Sigmoid colon (tissue), 7 donors: ENCODE data around the gene SND1. TPM values are rescaled to one million over a fixed set of nuclear protein-coding genes. Genes with fewer than 3 reads are reported as not detected.

Experiments
- DNase-seq: peaks from one replicate; pipeline ENCODE4 v3.0.0-alpha.2; 2019
- H3K27ac ChIP-seq, 4 donors: fragments of 200-600 bp; sonication (generic); one replicate each; pipeline ENCODE4 v1.5.1; 2016 to 2019; ENCODE audit warnings: mild to moderate bottlenecking in 1 of 4
- H3K27me3 ChIP-seq, 3 donors: fragments of 200-600 bp; sonication (generic); one replicate each; pipeline ENCODE4 v1.5.1; 2019; ENCODE audit warnings: mild to moderate bottlenecking in 1 of 3
- H3K36me3 ChIP-seq, 4 donors: fragments of 200-600 bp; sonication (generic); one replicate each; pipeline ENCODE4 v1.5.1; 2016 to 2019
- H3K4me1 ChIP-seq, 4 donors: fragments of 200-600 bp; sonication (generic); one replicate each; pipeline ENCODE4 v1.5.1; 2017 to 2019
- H3K4me3 ChIP-seq, 4 donors: fragments of 200-600 bp; sonication (generic); one replicate each; pipeline ENCODE4 v1.5.1; 2017 to 2019; ENCODE audit warnings: mild to moderate bottlenecking in 2 of 4, moderate library complexity in 1 of 4
- H3K9me3 ChIP-seq, 4 donors: fragments of 200-600 bp in 3 of 4; sonication (generic) in 3 of 4; one replicate each; pipeline versions ENCODE4 v1.5.1 to v1.6.1; 2013 to 2019
- CTCF ChIP-seq, 4 experiments: fragments of 450-650 bp in 3 of 4; fragments of 200-600 bp in 1 of 4; IDR thresholded peaks; one replicate each; pipeline ENCODE4 v1.5.1; 2016 to 2019; ENCODE audit warnings: antibody characterized with exemption in 4 of 4, mild to moderate bottlenecking in 3 of 4, moderate library complexity in 2 of 4
- EP300 ChIP-seq, 4 donors: sonication (generic); formaldehyde crosslinking; IDR thresholded peaks; one replicate each; pipeline ENCODE4 v1.6.1; 2017; ENCODE audit warnings: antibody characterized with exemption in 4 of 4
- POLR2A ChIP-seq, 2 donors: fragments of 450-650 bp; IDR thresholded peaks; one replicate each; pipeline ENCODE4 v1.6.1; 2016; ENCODE audit warnings: antibody characterized with exemption in 2 of 2, mild to moderate bottlenecking in 2 of 2, moderate library complexity in 2 of 2
- POLR2AphosphoS5 ChIP-seq, 4 donors: sonication (generic); formaldehyde crosslinking; IDR thresholded peaks; one replicate each; pipeline ENCODE4 v1.6.1; 2017; ENCODE audit warnings: antibody characterized with exemption in 4 of 4
- WGBS, 2 donors: extraction: QIAGEN DNeasy Blood & Tissue Kit; methylation state at CpG; one replicate each; pipeline ENCODE4 v1.1.7; 2013; 5-methylcytosine and 5-hydroxymethylcytosine counted together
- intact Hi-C: fragments of 100-400 bp; cut with DNase I; formaldehyde crosslinking; loops from one replicate; pipeline ENCODE4 v1.15.1; 2023
- polyA plus RNA-seq, 3 donors: library from polyadenylated mRNA; stranded (reverse); fragments of 200-250 nt; gene quantifications; one replicate each; pipeline ENCODE4 v1.2.3, GENCODE V29; 2013
- total RNA-seq, 4 donors: library from RNA; depleted of rRNA; stranded (reverse); fragments of >200 nt; gene quantifications; one replicate each; pipeline ENCODE4 v1.1.0, GENCODE V29; 2016
- donor health status: healthy with polysubstance abuse.
- donor health status: Bipolar disorder and iron deficiency.
- donor health status: healthy.

The SND1 gene
- total and polyA plus RNA-seq, 7 donors = 30.6 to 93.4 (median 71.3) TPM

GRCh38 chr7:127713758-127714157, 61.8 kb downstream of the SND1 start:
- DNase-seq = no peak
- Histone ChIP-seq H3K36me3 (peaks cover 0 to 23% (median 0%) of the 10 kb centered on the region in 4 donors), H3K4me3 (no peak overlapping the region), H3K4me1 (peaks cover 0 to 4% (median 0%) of the 10 kb centered on the region in 4 donors), H3K27ac (no peak overlapping the region), H3K9me3 (peaks cover 0 to 3% (median 0%) of the 10 kb centered on the region in 4 donors), H3K27me3 (no peaks in the 10 kb centered on the region)
- intact Hi-C loops = no loop called here
- 90 to 94% methylated on average over 6 of the region's 6 CpGs for WGBS, 2 donors
- TF ChIP-seq POLR2AphosphoS5 (IDR thresholded peaks at IDR 0.05) (no peak), CTCF (IDR thresholded peaks at IDR 0.05) (no peak), EP300 (IDR thresholded peaks at IDR 0.05) (no peak), POLR2A (IDR thresholded peaks at IDR 0.05) (no peak)

DNA sequence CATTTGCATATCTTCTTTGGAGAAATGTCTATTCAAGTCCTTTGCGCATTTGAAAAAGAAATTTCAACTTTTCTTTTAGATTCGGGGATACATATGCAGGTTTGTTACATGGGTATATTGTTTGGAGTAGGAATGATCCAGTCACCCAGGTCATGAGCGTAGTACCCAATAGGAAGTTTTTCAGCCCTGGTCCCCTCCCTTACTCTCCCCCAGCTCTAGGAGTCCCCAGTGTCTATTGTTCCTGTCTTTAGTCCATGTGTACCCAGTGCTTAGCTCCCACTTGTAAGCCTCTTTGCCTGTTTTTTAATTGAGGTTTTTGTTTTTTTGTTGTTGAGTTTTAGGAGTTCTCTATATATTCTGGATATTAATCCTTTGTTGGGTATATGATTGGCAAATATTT, 63.3 kb downstream of the SND1 start:
- H3K36me3 ChIP-seq = peaks cover 0 to 23% (median 0%) of the 10 kb centered on the region in 4 donors
- no peaks in the 10 kb centered on the region for H3K27me3 ChIP-seq
- TF ChIP-seq POLR2A (IDR thresholded peaks at IDR 0.05) = no peak
- no peak for TF ChIP-seq CTCF (IDR thresholded peaks at IDR 0.05)
- no peak for TF ChIP-seq EP300 (IDR thresholded peaks at IDR 0.05)
- TF ChIP-seq POLR2AphosphoS5 (IDR thresholded peaks at IDR 0.05) = no peak
- H3K4me3 ChIP-seq = no peak overlapping the region
- intact Hi-C loops = no loop called here
- 88 to 96% methylated on average over 3 of the region's 3 CpGs for whole genome bisulfite sequencing, 2 donors
- peaks cover 0 to 3% (median 0%) of the 10 kb centered on the region in 4 donors for H3K9me3 ChIP-seq
- no peak overlapping the region for H3K27ac ChIP-seq
- no peak for DNase-seq
- H3K4me1 ChIP-seq = peaks cover 0 to 4% (median 0%) of the 10 kb centered on the region in 4 donors

DNA sequence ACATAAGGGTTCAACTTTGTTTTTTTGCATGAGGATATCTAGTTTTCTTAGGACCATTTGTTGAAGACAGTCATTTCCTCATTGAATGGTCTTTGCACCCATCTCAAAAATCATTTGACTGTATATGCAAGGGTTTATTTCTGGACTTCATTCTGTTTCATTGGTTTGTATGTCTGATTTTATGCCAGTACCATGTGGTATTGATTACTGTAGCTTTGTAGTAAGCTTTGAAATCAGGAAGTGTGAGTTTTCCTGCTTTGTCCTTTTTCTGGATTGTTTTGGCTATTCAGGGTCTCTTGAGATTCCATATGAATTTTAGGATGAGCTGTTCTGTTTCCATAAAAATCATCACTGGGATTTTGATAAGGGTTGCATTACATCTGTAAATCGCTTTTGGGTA, 63.9 kb downstream of the SND1 start:
- no peak overlapping the region for H3K4me3 ChIP-seq
- no peaks in the 10 kb centered on the region for H3K27me3 ChIP-seq
- TF ChIP-seq CTCF (IDR thresholded peaks at IDR 0.05) (no peak), POLR2A (IDR thresholded peaks at IDR 0.05) (no peak), POLR2AphosphoS5 (IDR thresholded peaks at IDR 0.05) (no peak), EP300 (IDR thresholded peaks at IDR 0.05) (no peak)
- no peak overlapping the region for H3K27ac ChIP-seq
- DNase-seq = no peak
- H3K9me3 ChIP-seq = peaks cover 0 to 3% (median 0%) of the 10 kb centered on the region in 4 donors
- intact Hi-C loops = no loop called here
- H3K4me1 ChIP-seq = peaks cover 0 to 4% (median 0%) of the 10 kb centered on the region in 4 donors
- WGBS, 2 donors = 98 to 99% methylated on average over 1 of the region's 1 CpG
- peaks cover 0 to 20% (median 0%) of the 10 kb centered on the region in 4 donors for H3K36me3 ChIP-seq

- H3K36me3 ChIP-seq = peaks cover 5 to 32% (median 12%) of the 10 kb centered on the region in 4 donors
- no peak overlapping the region for H3K4me3 ChIP-seq
- WGBS, 2 donors = 95 to 96% methylated on average over 6 of the region's 6 CpGs
- H3K27me3 ChIP-seq = no peaks in the 10 kb centered on the region
- DNase-seq = no peak
- no peak for TF ChIP-seq POLR2A (IDR thresholded peaks at IDR 0.05)
- no peak for TF ChIP-seq CTCF (IDR thresholded peaks at IDR 0.05)
- intact Hi-C loops = no loop called here
- H3K4me1 ChIP-seq = peaks cover 0 to 4% (median 0%) of the 10 kb centered on the region in 4 donors
- no peaks in the 10 kb centered on the region for H3K9me3 ChIP-seq
- H3K27ac ChIP-seq = no peak overlapping the region
These were observed 65.7 kb downstream of the SND1 start for GRCh38 chr7:127717502-127718339.
